ENCODE measurements around the gene GALR3.

GALR3 gene

GRCh38 chr22:37792494-37792893 is 30.7 kb upstream of the GALR3 start:
- no peaks in the 10 kb centered on the region for H3K4me1 ChIP-seq (ENCODE audit: control insufficient read depth, insufficient read depth, low read length)
- no peak overlapping the region for H3K27ac ChIP-seq (ENCODE audit: extremely low read depth, low read depth, low read length)
- H3K9me3 ChIP-seq (ENCODE audit: control insufficient read depth, insufficient read depth, low read depth, low read length) = no peaks in the 10 kb centered on the region
- POLR2A ChIA-PET = interaction anchor here (1.0 kb wide), 1 partner anchor 13 kb away, joined by 4 read pairs; a partner anchor contains a TSS
- TF ChIP-seq ZNF768 (tag by site-specific recombination; IDR thresholded peaks at IDR 0.05) = no peak
- TF ChIP-seq ZBTB11 (tag by site-specific recombination; conservative IDR thresholded peaks at IDR 0.05; ENCODE audit: low read depth) = no peak
- no peak for TF ChIP-seq ZNF211 (tag by site-specific recombination; IDR thresholded peaks at IDR 0.05; ENCODE audit: low read depth)
- no peak for TF ChIP-seq ZNF600 (tag by site-specific recombination; IDR thresholded peaks at IDR 0.05)
- TF ChIP-seq ZEB2 (tag by site-specific recombination; IDR thresholded peaks at IDR 0.05) = no peak
- TF ChIP-seq FEZF1 (tag by site-specific recombination; IDR thresholded peaks at IDR 0.05) = no peak
- TF ChIP-seq ZNF785 (tag by site-specific recombination; IDR thresholded peaks at IDR 0.05) = no peak
- no peak for TF ChIP-seq ZNF692 (tag by site-specific recombination; IDR thresholded peaks at IDR 0.05)
- no peak for TF ChIP-seq ZNF843 (tag by site-specific recombination; IDR thresholded peaks at IDR 0.05)
- no peak for TF ChIP-seq ZNF266 (tag by site-specific recombination; IDR thresholded peaks at IDR 0.05; ENCODE audit: low read depth)
- TF ChIP-seq CTCF (tag by site-specific recombination; IDR thresholded peaks at IDR 0.05) = no peak
- TF ChIP-seq HOXA7 (CRISPR knock-in tag; IDR thresholded peaks at IDR 0.05; ENCODE audit: borderline replicate concordance) = no peak
- TF ChIP-seq ZNF174 (tag by site-specific recombination; IDR thresholded peaks at IDR 0.05) = no peak
- TF ChIP-seq ZNF10 (tag by site-specific recombination; IDR thresholded peaks at IDR 0.05) = no peak
- no peak for TF ChIP-seq KLF17 (tag by site-specific recombination; IDR thresholded peaks at IDR 0.05)
- no peak overlapping the region for H3K4me3 ChIP-seq (ENCODE audit: low read depth, low read length)
- CTCF ChIA-PET = interaction anchor here (0.6 to 1.8 kb wide), 10 partner anchors 10 to 185 kb away, joined by 3 to 9 read pairs (median 4); partner anchors contain the start of genes LGALS1 and PDXP
- no peaks in the 10 kb centered on the region for H3K36me3 ChIP-seq (ENCODE audit: control insufficient read depth in 2 of 2, insufficient read depth in 1 of 2, low read length in 2 of 2)

- POLR2A ChIA-PET = no interaction called here
These were observed 28.8 kb upstream of the GALR3 start for GRCh38 chr22:37794376-37794775.

More at GRCh38 chr22:37794376-37794775, 28.8 kb upstream of the GALR3 start:
- CTCF ChIA-PET = interaction anchor here (0.7 to 1.9 kb wide), 4 partner anchors 12 to 152 kb away, joined by 3 to 4 read pairs (median 4); no protein-coding TSS in a partner anchor
- TF ChIP-seq GLI2 (tag by site-specific recombination; IDR thresholded peaks at IDR 0.05; ENCODE audit: borderline replicate concordance, low read depth) (no peak), YY1 (tag by site-specific recombination; IDR thresholded peaks at IDR 0.05) (peak; percentile 31; the same call in 1 of the 2 replicates), GLIS2 (tag by site-specific recombination; IDR thresholded peaks at IDR 0.05) (no peak), PATZ1 (tag by site-specific recombination; IDR thresholded peaks at IDR 0.05) (no peak), ZBTB1 (tag by site-specific recombination; IDR thresholded peaks at IDR 0.05) (no peak), ZNF664 (tag by site-specific recombination; IDR thresholded peaks at IDR 0.05) (no peak), ZNF416 (tag by site-specific recombination; IDR thresholded peaks at IDR 0.05) (no peak), ZNF16 (tag by site-specific recombination; IDR thresholded peaks at IDR 0.05; ENCODE audit: low read depth) (no peak), ZNF704 (tag by site-specific recombination; IDR thresholded peaks at IDR 0.05) (no peak)
- no peak overlapping the region for H3K4me3 ChIP-seq (ENCODE audit: low read depth, low read length)
- H3K4me1 ChIP-seq (ENCODE audit: control insufficient read depth, insufficient read depth, low read length) = no peaks in the 10 kb centered on the region
- H3K9me3 ChIP-seq (ENCODE audit: control insufficient read depth, insufficient read depth, low read depth, low read length) = no peaks in the 10 kb centered on the region
- H3K27ac ChIP-seq (ENCODE audit: extremely low read depth, low read depth, low read length) = no peak overlapping the region
- no peaks in the 10 kb centered on the region for H3K36me3 ChIP-seq (ENCODE audit: control insufficient read depth in 2 of 2, insufficient read depth in 1 of 2, low read length in 2 of 2)

All from HEK293 (cell line).